LNCaP clone FGC (cell line): ENCODE results near the gene LBR.

Source experiments
- DNase-seq: peaks from one replicate; pipeline ENCODE4 v3.0.0-alpha.2; 2011; ENCODE audit warnings: low read depth
- H3K4me3 ChIP-seq: 2 replicates; pipeline ENCODE4 v1.5.1; 2011; ENCODE audit warnings: mild to moderate bottlenecking, low read depth, low read length, control low read depth
- TF ChIP-seq, protein P1 (sequence below): IDR thresholded peaks from 2 replicates; pipeline ENCODE4 v1.5.1; 2012; ENCODE audit warnings: mild to moderate bottlenecking; ENCODE audit not compliant: control insufficient read depth, insufficient read depth; ENCODE audit errors: extremely low read depth

Gene LBR

DNA sequence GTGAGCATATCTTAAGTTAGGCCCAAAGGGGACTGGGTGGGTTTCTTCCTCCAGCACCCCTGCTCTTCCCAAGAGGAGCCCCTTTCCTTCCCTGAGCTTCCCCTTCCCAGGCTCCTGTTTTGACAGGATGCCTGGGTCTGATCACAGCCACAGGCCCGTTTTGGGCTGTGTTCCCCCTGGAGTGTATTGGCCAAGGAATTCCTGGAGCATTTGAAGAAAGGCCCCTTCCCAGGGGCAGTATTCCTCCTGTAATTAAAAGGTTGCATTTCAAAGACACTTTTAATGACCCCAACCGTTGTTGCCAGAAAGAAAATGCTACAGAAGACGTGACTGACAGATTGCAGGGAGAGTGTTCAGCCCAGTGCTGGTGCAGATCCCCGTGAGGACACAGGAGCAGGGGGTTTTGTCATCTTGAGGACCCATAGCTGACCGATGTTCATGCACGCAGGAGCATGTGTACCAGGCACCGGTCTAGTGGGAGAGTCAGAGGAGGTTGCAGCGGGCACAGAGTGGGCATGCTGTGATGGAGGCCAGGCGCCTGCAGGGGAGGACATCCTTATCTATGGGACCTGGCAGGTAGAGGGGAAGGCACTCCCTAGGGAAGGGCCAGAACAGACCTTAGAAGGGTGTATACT lies 19.3 kb upstream of the LBR start:
- no peak for DNase-seq
- TF ChIP-seq, protein P1, sequence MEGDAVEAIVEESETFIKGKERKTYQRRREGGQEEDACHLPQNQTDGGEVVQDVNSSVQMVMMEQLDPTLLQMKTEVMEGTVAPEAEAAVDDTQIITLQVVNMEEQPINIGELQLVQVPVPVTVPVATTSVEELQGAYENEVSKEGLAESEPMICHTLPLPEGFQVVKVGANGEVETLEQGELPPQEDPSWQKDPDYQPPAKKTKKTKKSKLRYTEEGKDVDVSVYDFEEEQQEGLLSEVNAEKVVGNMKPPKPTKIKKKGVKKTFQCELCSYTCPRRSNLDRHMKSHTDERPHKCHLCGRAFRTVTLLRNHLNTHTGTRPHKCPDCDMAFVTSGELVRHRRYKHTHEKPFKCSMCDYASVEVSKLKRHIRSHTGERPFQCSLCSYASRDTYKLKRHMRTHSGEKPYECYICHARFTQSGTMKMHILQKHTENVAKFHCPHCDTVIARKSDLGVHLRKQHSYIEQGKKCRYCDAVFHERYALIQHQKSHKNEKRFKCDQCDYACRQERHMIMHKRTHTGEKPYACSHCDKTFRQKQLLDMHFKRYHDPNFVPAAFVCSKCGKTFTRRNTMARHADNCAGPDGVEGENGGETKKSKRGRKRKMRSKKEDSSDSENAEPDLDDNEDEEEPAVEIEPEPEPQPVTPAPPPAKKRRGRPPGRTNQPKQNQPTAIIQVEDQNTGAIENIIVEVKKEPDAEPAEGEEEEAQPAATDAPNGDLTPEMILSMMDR: no peak
- H3K4me3 ChIP-seq: no peak overlapping the region

- H3K4me3 ChIP-seq: no peak overlapping the region
- DNase-seq: no peak
- TF ChIP-seq, protein P1: no peak
These were observed 18.7 kb upstream of the LBR start for GRCh38 chr1:225446595-225446960.

DNA sequence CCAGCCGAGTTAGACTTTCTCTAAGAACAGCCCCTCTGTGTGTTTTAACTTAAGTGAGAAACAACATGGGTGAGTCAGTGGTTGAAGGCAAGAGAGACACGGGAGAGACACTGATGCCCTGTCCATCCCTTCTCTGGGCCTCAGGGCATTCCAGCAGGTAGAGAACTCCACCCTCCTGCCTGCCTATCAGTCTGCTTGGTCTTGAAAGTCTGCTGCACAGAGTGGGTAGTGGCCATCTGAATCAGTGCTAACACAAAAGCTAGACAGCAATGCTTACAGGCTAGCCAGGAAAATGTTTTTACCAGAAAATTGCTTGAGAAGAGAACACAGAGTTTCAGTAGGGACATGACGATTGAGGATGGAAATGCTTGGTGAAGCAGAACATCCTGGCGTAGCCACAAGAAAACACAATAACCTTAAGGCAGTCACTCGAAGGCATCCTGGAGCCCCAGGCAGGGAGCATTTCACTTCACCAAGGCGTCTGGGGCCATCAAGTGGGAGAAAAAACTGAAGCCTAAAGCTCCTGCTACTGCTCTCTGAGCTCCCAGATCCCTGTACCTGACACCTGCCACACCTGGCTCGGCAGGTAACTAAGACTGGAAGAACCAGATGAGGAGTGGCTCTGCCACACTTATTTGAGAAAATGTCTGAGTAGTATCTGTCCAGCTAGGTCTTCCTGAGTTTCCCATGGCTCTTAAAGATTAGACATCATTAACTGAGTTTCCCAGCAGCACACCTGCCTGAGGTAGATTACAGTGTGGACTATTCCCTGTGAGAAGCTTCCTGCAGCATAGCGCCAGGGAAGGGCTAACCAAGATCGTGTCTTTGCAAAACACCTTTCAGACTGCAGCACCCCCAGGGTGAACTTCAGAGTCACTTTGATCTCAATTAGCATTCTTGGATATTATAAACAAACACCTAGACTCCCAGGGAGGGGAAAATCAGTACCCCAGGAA lies 18.1 kb upstream of the LBR start:
- no peak for DNase-seq
- H3K4me3 ChIP-seq: no peak overlapping the region
- TF ChIP-seq, protein P1: no peak

GRCh38 chr1:225442123-225442505 lies 14.3 kb upstream of the LBR start:
- H3K4me3 ChIP-seq: no peak overlapping the region
- no peak for DNase-seq
- TF ChIP-seq, protein P1: no peak

GRCh38 chr1:225441314-225442122 lies 13.7 kb upstream of the LBR start:
- no peak for DNase-seq
- TF ChIP-seq, protein P1: peak; percentile 29; the same call in 1 of the 2 replicates
- no peak overlapping the region for H3K4me3 ChIP-seq

DNA sequence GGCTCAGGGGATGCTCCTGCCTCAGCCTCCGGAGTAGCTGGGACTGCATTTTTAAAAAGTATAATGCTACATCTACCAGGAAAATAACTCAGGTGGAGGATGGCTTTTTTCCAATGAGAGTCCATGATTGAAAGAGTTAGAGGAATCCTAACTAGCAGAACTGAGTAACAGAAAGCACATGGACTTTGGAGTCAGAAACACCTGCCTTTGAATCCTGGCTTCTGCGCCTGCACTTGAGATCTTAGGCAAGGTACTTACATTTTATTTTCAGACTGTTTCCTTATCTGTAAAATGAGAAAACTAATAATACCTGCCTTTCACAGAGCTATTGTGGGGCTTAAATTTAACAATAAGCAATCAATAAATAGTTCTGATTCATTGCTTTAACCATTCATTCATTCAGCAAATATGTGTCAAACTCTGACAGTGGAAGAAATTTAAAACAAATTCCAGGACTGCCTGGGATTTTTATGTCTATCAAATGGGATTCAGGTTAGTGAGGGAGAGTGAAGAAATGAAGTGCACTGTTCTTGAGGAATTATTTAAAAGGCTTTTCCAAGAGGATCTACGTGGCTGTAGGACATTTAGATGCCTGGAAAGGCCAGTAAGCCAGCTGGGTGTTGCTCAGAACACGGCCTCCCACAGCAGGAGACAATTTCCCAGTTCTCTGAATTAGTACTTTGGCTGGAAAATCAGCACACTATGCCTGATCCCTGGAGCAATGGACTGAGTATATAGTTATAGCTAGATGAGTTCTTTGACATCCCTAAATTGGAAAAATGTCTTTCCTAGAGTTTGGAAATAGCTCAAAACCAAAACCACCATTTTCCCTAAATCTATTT lies 12.8 kb upstream of the LBR start:
- H3K4me3 ChIP-seq: no peak overlapping the region
- DNase-seq: no peak
- TF ChIP-seq, protein P1: no peak
